Measurements from ENCODE around the gene UBALD2. TPM values are rescaled to one million over a fixed set of nuclear protein-coding genes. Genes with fewer than 3 reads are reported as not detected.

The UBALD2 gene
- total RNA-seq, 4 donors from 2014 or later, result 7.0 to 25.9 (median 13.7) TPM

- DNase-seq (ENCODE audit: low spot score) (no peak), ATAC-seq (ENCODE audit: low FRiP score) (peak; percentile 18)
These were observed 42.3 kb downstream of the UBALD2 start for GRCh38 chr17:76307299-76307965.

GRCh38 chr17:76307966-76308338 is 42.8 kb downstream of the UBALD2 start, which contains the start of gene QRICH2:
TSS of gene QRICH2 (minus strand) at chr17:76308276. CDS start at chr17:76307998, 278 bp downstream.
- ATAC-seq (ENCODE audit: low FRiP score) (no peak), DNase-seq (ENCODE audit: low spot score) (no peak)
- TF ChIP-seq CTCF (IDR thresholded peaks at IDR 0.05), result no peak

More at GRCh38 chr17:76307299-76307965, 42.3 kb downstream of the UBALD2 start:
- TF ChIP-seq CTCF (IDR thresholded peaks at IDR 0.05), result no peak

GRCh38 chr17:76309461-76309860 is 44.3 kb downstream of the UBALD2 start:
- no peak for DNase-seq (ENCODE audit: low spot score)
- no peak for TF ChIP-seq CTCF (IDR thresholded peaks at IDR 0.05)
- ATAC-seq (ENCODE audit: low FRiP score), result no peak

- DNase-seq (ENCODE audit: low spot score) (no peak), ATAC-seq (ENCODE audit: low FRiP score) (no peak)
- TF ChIP-seq CTCF (IDR thresholded peaks at IDR 0.05), result no peak
These were observed 47.6 kb downstream of the UBALD2 start for GRCh38 chr17:76312735-76313134.

GRCh38 chr17:76314392-76315227 is 49.5 kb downstream of the UBALD2 start:
- no peak for ATAC-seq (ENCODE audit: low FRiP score)
- no peak for DNase-seq (ENCODE audit: low spot score)
- TF ChIP-seq CTCF (IDR thresholded peaks at IDR 0.05), result no peak

GRCh38 chr17:76317535-76317934 is 52.4 kb downstream of the UBALD2 start:
- ATAC-seq (ENCODE audit: low FRiP score) (no peak), DNase-seq (ENCODE audit: low spot score) (no peak)
- no peak for TF ChIP-seq CTCF (IDR thresholded peaks at IDR 0.05)
